COR-L47 (cell line): ENCODE measurements around the gene OXER1.
"Not testable (repeated sequence)": the region's sequence is repeated elsewhere in the genome, so short reads cannot be mapped to it uniquely, and the experiment has no call there.

Experiments
- DNase-seq: peaks from one replicate; lab custom pipeline; 2025; lab: John Stamatoyannopoulos, UW

Gene OXER1

DNA sequence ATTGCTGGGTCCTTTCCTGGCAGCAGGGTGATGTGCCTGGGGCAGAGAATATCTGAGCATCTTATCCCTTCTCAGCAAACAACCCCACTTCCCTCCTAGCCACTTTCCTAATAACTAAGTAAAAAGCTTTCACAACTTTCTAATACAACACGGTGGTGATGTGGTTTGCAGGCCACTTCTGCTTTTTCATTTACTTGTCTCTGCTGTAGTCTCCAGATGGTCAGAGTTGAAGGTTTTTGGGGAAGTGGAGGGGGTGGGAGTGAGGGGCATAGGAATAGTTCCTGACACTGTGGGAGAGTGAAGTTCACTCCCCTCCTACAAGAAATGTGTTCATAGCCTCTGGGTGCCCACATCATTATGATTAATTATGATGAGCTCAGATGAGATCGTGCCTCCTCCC, 11.6 kb downstream of the OXER1 start:
- DNase-seq: no peak

GRCh38 chr2:42748840-42749239, 15.1 kb downstream of the OXER1 start:
- no peak for DNase-seq

DNA sequence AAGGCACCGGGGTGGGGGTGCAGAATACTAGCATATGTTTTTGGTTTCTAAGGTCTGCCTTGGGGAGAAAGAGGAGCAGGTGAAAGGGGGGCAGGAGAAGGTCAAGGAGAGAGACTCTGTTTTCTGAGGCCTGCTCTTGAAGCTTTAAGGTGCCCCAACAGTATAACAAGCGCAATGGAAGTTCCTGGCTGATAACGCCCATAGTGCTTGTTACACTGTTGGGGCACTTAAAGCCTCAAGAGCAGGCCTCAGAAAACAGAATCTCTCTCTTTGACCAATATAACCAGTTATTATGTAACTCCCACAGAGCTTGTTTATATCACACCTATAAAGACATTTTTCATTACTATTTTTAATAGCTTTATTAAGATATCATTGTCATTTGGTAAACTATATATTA, 16.5 kb downstream of the OXER1 start:
- DNase-seq: no peak

- no peak for DNase-seq
These were observed 19.3 kb downstream of the OXER1 start for GRCh38 chr2:42744545-42745082.

DNA sequence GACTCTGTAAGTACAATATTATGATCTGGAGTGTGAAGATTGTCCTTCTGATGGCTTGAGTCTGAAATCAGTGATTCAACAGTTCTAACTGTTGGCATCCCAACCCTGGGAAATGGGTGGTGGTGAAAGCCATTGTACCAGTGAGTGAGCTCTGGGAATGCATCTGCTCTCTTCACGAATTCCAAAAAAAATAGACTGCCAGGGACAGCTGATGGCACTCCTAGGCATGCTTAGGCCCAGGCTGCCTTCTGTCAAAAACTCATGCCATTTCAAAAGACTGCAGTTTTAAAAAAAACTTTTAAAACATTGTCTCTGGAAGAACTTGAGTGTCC, 20.3 kb downstream of the OXER1 start:
- DNase-seq: no peak

DNA sequence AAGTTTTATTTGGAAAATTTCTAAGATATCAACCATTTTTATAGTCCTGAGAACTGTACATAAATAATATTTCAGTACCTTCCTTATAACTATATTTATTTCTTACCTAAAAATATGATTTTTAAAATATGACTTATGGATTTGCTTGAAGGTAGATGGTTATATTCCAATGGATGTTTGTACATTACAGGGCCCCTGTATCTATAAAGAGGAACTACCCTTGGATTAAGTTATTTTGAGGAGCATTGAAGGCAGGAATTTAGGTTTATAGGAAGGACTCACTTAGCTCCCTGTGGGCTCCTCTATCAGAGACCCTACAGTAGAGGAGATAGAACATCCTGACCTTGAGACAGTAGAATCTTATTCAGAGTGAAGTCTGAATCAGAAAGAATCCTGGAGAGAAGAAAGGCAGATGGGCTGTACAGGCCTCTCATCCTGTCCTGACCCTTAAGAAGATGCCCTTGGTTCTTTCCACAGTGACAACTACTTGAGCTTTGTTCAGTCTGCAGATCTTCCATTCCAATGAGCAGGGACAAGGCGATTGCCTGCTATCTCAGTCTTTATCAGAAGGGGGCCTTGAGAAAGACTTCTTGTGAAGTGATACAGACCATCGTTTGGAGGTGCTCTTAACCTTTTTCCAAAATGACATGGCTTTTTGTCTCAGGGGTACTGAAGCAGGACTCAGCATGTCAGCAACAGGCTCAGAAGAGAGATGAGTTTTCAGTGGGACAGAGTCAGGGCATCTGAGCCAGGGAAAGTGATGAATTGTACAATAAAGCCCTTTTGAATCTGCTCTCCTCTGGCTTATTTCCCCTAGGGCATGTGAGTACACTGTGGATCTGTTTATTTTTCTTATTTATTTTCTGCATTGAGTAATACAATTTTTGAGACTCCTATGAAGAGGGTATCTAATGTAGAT, 20.9 kb downstream of the OXER1 start:
- no peak for DNase-seq

- DNase-seq: no peak
These were observed 22.8 kb downstream of the OXER1 start for GRCh38 chr2:42741140-42741539.

GRCh38 chr2:42736598-42737322, 27.2 kb downstream of the OXER1 start:
- no peak for DNase-seq

DNA sequence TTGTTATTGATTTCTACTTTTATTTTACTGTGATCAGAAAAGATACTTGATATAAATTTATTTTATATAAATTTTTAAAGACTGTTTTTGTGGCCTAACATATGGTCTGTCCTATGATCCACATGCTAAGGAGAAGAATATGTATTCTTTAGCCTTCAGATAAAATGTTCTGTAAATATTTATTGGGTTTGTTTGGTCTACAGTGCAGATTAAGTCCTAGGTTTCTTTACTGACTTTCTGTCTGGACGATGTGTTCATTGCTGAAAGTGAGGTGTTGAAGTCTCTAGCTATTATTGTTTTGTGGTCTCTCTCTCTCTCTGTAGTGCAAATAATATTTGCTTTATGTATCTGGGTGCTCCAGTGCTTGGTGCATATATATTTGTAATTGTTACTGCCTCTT, 30.1 kb downstream of the OXER1 start:
- DNase-seq: no peak

DNA sequence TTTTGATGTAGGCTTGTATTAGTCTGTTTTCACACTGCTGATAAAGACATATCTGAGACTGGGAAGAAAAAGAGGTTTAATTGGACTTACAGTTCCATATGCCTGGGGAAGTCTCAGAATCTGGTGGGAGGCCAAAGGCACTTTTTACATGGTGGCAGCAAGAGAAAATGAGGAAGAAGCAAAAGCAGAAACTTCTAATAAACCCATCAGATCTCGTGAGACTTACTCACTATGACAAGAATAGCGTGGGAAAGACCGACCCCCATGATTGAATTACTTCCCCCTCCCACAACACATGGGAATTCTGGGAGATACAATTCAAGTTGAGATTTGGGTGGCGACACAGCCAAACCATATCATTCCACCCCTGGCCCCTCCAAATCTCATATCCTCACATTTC, 32.6 kb downstream of the OXER1 start:
- not testable (repeated sequence) for DNase-seq

- no peak for DNase-seq
These were observed 37.3 kb downstream of the OXER1 start for GRCh38 chr2:42726680-42727079.

DNA sequence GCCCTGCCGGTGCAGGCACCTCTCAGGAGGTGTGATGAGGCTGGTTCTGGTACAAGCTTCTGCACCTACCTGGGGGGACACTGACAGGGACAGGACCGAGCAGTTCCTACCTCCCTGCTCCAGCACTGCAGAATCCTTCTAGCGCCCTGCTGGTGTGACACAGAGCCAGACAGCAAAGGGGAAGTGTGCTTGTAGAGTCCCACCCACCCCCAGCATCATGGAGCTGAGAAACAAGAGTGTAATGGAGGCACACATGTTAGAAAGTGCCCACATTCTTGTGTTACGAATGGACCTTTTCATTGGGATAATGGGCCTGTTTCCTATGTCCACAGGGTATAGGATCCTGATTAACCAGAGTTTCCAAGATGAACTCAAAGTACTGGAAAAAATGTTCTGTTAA, 38.3 kb downstream of the OXER1 start:
- DNase-seq: no peak

- DNase-seq: no peak
These were observed 39.0 kb downstream of the OXER1 start for GRCh38 chr2:42724886-42725285.

GRCh38 chr2:42723465-42723864, 40.5 kb downstream of the OXER1 start:
- DNase-seq: no peak

- peak; percentile 4 for DNase-seq
These were observed 41.4 kb downstream of the OXER1 start for GRCh38 chr2:42722320-42723190.

DNA sequence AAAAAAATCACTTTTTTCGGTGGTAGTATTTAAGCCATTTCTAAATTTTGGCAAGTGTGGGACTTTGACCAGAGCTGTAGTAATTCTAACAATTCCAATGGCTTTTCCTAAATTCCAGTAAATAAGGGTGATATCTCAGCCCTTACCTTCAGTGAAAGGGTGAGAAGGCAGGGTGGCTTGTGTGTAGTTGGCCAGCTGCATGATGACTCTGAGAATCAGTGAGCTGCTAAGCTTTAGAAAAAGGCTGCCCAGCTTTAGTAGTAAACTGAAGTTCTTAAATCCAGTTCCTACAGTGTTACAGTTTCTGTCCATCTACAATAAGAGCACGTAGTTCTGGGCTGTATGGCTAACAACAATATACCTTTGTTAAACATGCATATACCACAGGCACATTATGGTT, 42.0 kb downstream of the OXER1 start:
- DNase-seq: no peak

GRCh38 chr2:42714686-42715085, 49.2 kb downstream of the OXER1 start:
- DNase-seq: no peak

GRCh38 chr2:42713920-42714319, 50.0 kb downstream of the OXER1 start:
- no peak for DNase-seq

DNA sequence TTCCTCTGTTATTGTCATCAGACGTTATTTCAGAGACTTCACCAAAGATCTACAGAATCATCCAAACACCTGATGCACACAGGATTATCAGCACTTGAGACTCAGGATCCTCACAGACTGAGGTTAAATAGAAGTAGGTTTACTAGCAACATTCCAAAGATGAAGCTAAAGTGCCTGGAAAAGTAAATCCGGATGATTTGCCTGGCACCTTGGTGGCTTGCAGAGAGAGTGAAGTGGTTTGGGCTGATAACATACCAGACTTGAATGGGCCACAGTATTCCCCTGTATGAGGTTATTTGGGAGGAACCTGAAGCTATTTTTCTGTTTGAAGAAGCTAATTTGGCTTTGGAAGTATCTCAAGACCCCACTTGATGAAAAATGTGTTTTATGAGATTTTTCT, 51.0 kb downstream of the OXER1 start:
- no peak for DNase-seq
